ENCODE data around the gene TNS3. TPM values are rescaled to one million over a fixed set of nuclear protein-coding genes. Genes with fewer than 3 reads are reported as not detected.
A peak's percentile ranks its signal among the peaks of the same experiment; 100 is the strongest.

Gene TNS3
- total RNA-seq, 1 donor from 2014 or later, result 120 TPM

- Mint-ChIP-seq H3K9me3 (ENCODE audit: low read depth) (no peaks in the 10 kb centered on the region), H3K27ac (no peak overlapping the region), H3K4me1 (ENCODE audit: low read depth) (peaks cover 28% of the 10 kb centered on the region), H3K4me3 (ENCODE audit: low read depth) (no peak overlapping the region), H3K27me3 (no peaks in the 10 kb centered on the region), H3K36me3 (ENCODE audit: insufficient read depth) (peaks cover 26% of the 10 kb centered on the region)
- no peak for DNase-seq (ENCODE audit: low spot score, unreplicated experiment)
- TF ChIP-seq CTCF (IDR thresholded peaks at IDR 0.05; ENCODE audit: unreplicated experiment), result no peak
These were observed 61.5 kb downstream of the TNS3 start for GRCh38 chr7:47520406-47520805.

GRCh38 chr7:47518827-47519226, 63.1 kb downstream of the TNS3 start:
- no peak for DNase-seq (ENCODE audit: low spot score, unreplicated experiment)
- Mint-ChIP-seq H3K9me3 (ENCODE audit: low read depth) (no peaks in the 10 kb centered on the region), H3K4me3 (ENCODE audit: low read depth) (no peak overlapping the region), H3K4me1 (ENCODE audit: low read depth) (peaks cover 28% of the 10 kb centered on the region), H3K27ac (peak overlapping the region; percentile 12), H3K36me3 (ENCODE audit: insufficient read depth) (peaks cover 25% of the 10 kb centered on the region), H3K27me3 (no peaks in the 10 kb centered on the region)
- no peak for TF ChIP-seq CTCF (IDR thresholded peaks at IDR 0.05; ENCODE audit: unreplicated experiment)

GRCh38 chr7:47517821-47518480, 64.0 kb downstream of the TNS3 start:
- Mint-ChIP-seq H3K27me3 (no peaks in the 10 kb centered on the region), H3K36me3 (ENCODE audit: insufficient read depth) (peaks cover 16% of the 10 kb centered on the region), H3K4me3 (ENCODE audit: low read depth) (peak overlapping the region; percentile 4), H3K4me1 (ENCODE audit: low read depth) (peaks cover 31% of the 10 kb centered on the region), H3K27ac (peak overlapping the region; percentile 68), H3K9me3 (ENCODE audit: low read depth) (no peaks in the 10 kb centered on the region)
- DNase-seq (ENCODE audit: low spot score, unreplicated experiment), result no peak
- TF ChIP-seq CTCF (IDR thresholded peaks at IDR 0.05; ENCODE audit: unreplicated experiment), result no peak

GRCh38 chr7:47516985-47517600, 64.8 kb downstream of the TNS3 start:
- H3K27ac Mint-ChIP-seq, result no peak overlapping the region
- H3K4me3 Mint-ChIP-seq (ENCODE audit: low read depth), result no peak overlapping the region
- DNase-seq (ENCODE audit: low spot score, unreplicated experiment), result no peak
- no peaks in the 10 kb centered on the region for H3K9me3 Mint-ChIP-seq (ENCODE audit: low read depth)
- no peaks in the 10 kb centered on the region for H3K27me3 Mint-ChIP-seq
- peaks cover 37% of the 10 kb centered on the region for H3K4me1 Mint-ChIP-seq (ENCODE audit: low read depth)
- H3K36me3 Mint-ChIP-seq (ENCODE audit: insufficient read depth), result peaks cover 12% of the 10 kb centered on the region
- no peak for TF ChIP-seq CTCF (IDR thresholded peaks at IDR 0.05; ENCODE audit: unreplicated experiment)

GRCh38 chr7:47516386-47516785, 65.5 kb downstream of the TNS3 start:
- Mint-ChIP-seq H3K4me1 (ENCODE audit: low read depth) (peaks cover 39% of the 10 kb centered on the region), H3K4me3 (ENCODE audit: low read depth) (no peak overlapping the region), H3K27ac (no peak overlapping the region), H3K27me3 (no peaks in the 10 kb centered on the region), H3K36me3 (ENCODE audit: insufficient read depth) (peaks cover 12% of the 10 kb centered on the region), H3K9me3 (ENCODE audit: low read depth) (no peaks in the 10 kb centered on the region)
- DNase-seq (ENCODE audit: low spot score, unreplicated experiment), result no peak
- TF ChIP-seq CTCF (IDR thresholded peaks at IDR 0.05; ENCODE audit: unreplicated experiment), result no peak

Data from progenitor cell of endocrine pancreas (in vitro differentiated cells).